Ovary (tissue), 9 donors: ENCODE data around the gene MAGOHB. TPM values are rescaled to one million over a fixed set of nuclear protein-coding genes. Genes with fewer than 3 reads are reported as not detected.
"Not testable (repeated sequence)": the region's sequence is repeated elsewhere in the genome, so short reads cannot be mapped to it uniquely, and the experiment has no call there.

ENCODE experiments used
- DNase-seq, 5 donors: peaks; one replicate each; pipeline ENCODE4 v3.0.0-alpha.2; 2019 to 2020
- H3K27ac ChIP-seq, 2 donors: fragments of 200-600 bp; one replicate each; pipeline versions ENCODE4 v1.5.1 to v1.8.0; 2019 to 2022
- H3K27me3 ChIP-seq: fragments of 200-600 bp; one replicate; pipeline ENCODE4 v1.8.0; 2022
- H3K36me3 ChIP-seq: fragments of 200-600 bp; sonication (generic); one replicate; pipeline ENCODE4 v1.5.1; 2019
- H3K4me1 ChIP-seq: one replicate; pipeline ENCODE4 v1.8.1; 2013; ENCODE audit warnings: mild to moderate bottlenecking, moderate library complexity; ENCODE audit not compliant: insufficient read depth
- H3K4me3 ChIP-seq: fragments of 200-600 bp; sonication (generic); one replicate; pipeline ENCODE4 v1.5.1; 2017
- H3K9me3 ChIP-seq, 2 donors: fragments of 200-600 bp in 1 of 2; sonication (generic) in 1 of 2; one replicate each; pipeline versions ENCODE4 v1.5.1 to v1.8.1; 2013 to 2019; ENCODE audit warnings: mild to moderate bottlenecking in 1 of 2, moderate library complexity in 1 of 2
- EP300 ChIP-seq: sonication (generic); formaldehyde crosslinking; IDR thresholded peaks from one replicate; pipeline ENCODE4 v1.6.1; 2017; ENCODE audit warnings: antibody characterized with exemption
- POLR2A ChIP-seq: fragments of 450-650 bp; IDR thresholded peaks from one replicate; pipeline ENCODE4 v1.6.1; 2017; ENCODE audit warnings: antibody characterized with exemption, mild to moderate bottlenecking, moderate library complexity
- WGBS, 3 donors: extraction: QIAGEN DNeasy Blood & Tissue Kit in 1 of 3; methylation state at CpG; one replicate each; pipeline versions ENCODE4 v1.1.5 to v1.1.7; 2013 to 2017; 5-methylcytosine and 5-hydroxymethylcytosine counted together
- intact Hi-C, 4 donors: fragments of 100-400 bp; cut with DNase I; formaldehyde crosslinking; loops; one replicate each; pipeline versions ENCODE4 v1.11.0 to v1.15.1; 2022 to 2023
- polyA plus RNA-seq, 2 donors: library from polyadenylated mRNA; stranded (reverse); fragments of 200-250 nt in 1 of 2; fragments of 350-450 nt in 1 of 2; fragmentation: Illumina TruSeq in 1 of 2; extraction: RNeasy Lipid Tissue Mini Kit (QIAGEN cat#74804) in 1 of 2; gene quantifications; one replicate each; pipeline ENCODE4 v1.2.3, GENCODE V29; 2013 to 2014
- total RNA-seq, 7 donors: library from RNA; depleted of rRNA in 2 of 7; stranded (reverse); fragments of >200 nt in 2 of 7; fragmentation: NEBNext Ultra II Directional in 3 of 7; extraction: Animal tissue kit (Norgen Biotek cat#: 25700) in 3 of 7; gene quantifications; one replicate each; pipeline versions ENCODE4 v1.1.0 to v1.2.4, GENCODE V29; 2016 to 2023
- TF ChIP-seq, protein P1 (sequence below), 3 donors: fragments of 450-650 bp in 2 of 3; fragments of 200-600 bp in 1 of 3; IDR thresholded peaks; one replicate each; pipeline versions ENCODE4 v1.5.1 to v1.8.0; 2016 to 2022; ENCODE audit warnings: antibody characterized with exemption in 3 of 3, mild to moderate bottlenecking in 1 of 3
- donor health status: DM: no; HTN: no; CAD: no; lungs with moderate emphysema.
- donor health status: DM: no; HTN: no; CAD: no.
- donor health status: Bipolar disorder and iron deficiency.
- donor health status: DM: yes; HTN: yes; CAD: no.
- donor health status: DM: no; HTN: no; CAD: no.
- donor health status: DM: yes; HTN: yes; CAD: no.

Gene MAGOHB
- total and polyA plus RNA-seq, 9 donors, result 8.5 to 25.9 (median 19.1) TPM

DNA sequence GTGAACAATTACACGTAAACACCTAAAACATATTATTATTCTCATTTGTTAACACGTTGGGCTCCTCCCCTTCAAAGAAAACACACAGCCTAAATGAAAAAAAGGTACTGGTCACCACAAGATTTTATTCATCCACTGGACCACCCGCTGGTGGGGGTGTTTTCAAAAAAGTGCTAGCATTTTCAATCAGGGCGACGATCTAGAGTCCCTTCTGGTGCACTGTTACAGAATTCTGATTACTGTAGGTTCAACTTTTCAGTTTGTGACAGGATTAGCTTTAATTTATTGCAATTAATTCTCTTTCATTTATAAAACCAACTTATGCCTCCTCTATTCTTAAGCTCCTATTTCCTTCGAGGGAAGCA lies 443 bp downstream of the MAGOHB start:
- TF ChIP-seq POLR2A, result no peak
- TF ChIP-seq EP300, result no peak
- TF ChIP-seq, protein P1, sequence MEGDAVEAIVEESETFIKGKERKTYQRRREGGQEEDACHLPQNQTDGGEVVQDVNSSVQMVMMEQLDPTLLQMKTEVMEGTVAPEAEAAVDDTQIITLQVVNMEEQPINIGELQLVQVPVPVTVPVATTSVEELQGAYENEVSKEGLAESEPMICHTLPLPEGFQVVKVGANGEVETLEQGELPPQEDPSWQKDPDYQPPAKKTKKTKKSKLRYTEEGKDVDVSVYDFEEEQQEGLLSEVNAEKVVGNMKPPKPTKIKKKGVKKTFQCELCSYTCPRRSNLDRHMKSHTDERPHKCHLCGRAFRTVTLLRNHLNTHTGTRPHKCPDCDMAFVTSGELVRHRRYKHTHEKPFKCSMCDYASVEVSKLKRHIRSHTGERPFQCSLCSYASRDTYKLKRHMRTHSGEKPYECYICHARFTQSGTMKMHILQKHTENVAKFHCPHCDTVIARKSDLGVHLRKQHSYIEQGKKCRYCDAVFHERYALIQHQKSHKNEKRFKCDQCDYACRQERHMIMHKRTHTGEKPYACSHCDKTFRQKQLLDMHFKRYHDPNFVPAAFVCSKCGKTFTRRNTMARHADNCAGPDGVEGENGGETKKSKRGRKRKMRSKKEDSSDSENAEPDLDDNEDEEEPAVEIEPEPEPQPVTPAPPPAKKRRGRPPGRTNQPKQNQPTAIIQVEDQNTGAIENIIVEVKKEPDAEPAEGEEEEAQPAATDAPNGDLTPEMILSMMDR (IDR thresholded peaks at IDR 0.05), result no peak
- H3K36me3 ChIP-seq, result no peaks in the 10 kb centered on the region
- peak overlapping the region; percentile 54 to 60 for H3K27ac ChIP-seq
- peak in 1 of 5 donors; percentile 15 for DNase-seq
- peak overlapping the region; percentile 91 for H3K4me3 ChIP-seq
- no peaks in the 10 kb centered on the region for H3K27me3 ChIP-seq
- H3K9me3 ChIP-seq, result no peaks in the 10 kb centered on the region
- H3K4me1 ChIP-seq, result peaks cover 1% of the 10 kb centered on the region
- WGBS, 3 donors, result 0 to 1% (median 0%) methylated on average over 6 of the region's 6 CpGs
- intact Hi-C loops, result no loop called here

DNA sequence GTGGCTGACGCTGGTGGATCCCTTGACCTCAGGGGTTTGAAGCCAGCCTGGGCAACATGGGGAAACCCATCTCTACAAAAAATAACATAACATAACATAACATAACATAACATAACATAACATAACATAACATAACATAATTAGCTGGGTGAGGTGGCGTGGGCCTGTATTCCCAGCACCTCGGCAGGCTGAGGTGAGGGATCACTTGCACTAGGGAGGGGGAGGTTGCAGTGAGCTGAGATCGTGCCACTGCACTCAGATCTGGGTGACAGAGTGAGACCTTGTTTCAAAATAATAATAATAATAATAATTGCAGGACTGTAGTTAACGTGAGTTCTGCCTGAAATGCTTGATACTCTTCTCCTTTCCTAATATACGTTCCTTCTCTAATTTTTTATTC lies 1.3 kb downstream of the MAGOHB start:
- Histone ChIP-seq H3K36me3 (no peaks in the 10 kb centered on the region), H3K4me1 (peaks cover 1% of the 10 kb centered on the region), H3K9me3 (no peaks in the 10 kb centered on the region), H3K27me3 (no peaks in the 10 kb centered on the region), H3K27ac (peak overlapping the region in 1 of 2 donors; percentile 60), H3K4me3 (peak overlapping the region; percentile 91)
- no peak for DNase-seq
- intact Hi-C loops, result no loop called here
- TF ChIP-seq, protein P1 (IDR thresholded peaks at IDR 0.05), result no peak
- TF ChIP-seq EP300 (no peak), POLR2A (no peak)
- 51 to 69% (median 66%) methylated on average over 6 of the region's 6 CpGs for WGBS, 3 donors

DNA sequence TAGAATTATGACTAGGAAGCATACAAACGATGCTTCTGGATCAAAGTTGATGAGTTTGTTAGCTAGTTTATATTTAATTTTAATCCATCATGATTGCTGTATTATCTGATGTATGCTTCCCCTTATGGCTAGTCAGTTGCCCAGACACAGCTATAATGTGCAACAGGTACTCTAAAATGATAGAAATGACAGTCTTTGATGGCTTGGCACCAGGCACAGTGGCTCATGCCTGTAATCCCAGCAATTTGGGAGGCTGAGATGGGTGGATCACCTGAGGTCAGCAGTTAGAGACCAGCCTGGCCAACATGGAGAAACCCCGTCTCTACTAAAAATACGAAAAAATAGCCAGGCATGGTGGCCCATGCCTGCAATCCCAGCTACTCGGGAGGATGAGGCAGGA lies 2.2 kb downstream of the MAGOHB start:
- H3K9me3 ChIP-seq, H3K4me3 ChIP-seq, intact Hi-C loops, DNase-seq, H3K36me3 ChIP-seq, H3K27ac ChIP-seq, H3K4me1 ChIP-seq, H3K27me3 ChIP-seq: not testable (repeated sequence)
- WGBS, 3 donors, result 82 to 85% (median 82%) methylated on average over 4 of the region's 4 CpGs

DNA sequence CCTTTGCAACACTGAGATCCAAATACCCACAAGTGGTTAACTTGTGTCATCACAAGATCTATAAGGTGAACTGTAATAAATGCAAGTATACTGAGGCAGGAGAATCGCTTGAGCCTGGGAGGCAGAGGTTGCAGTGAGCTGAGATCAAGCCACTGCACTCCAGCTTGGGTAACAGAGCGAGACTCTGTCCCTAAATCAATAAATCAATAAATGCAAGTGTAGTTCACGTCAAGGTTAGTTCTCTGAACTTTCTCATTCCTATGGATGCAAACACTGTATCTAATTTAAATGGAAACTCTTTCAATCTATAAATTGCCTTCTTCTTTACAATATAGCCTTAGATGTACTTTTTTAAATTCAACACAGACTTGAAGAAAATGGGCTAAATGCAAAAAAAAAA lies 3.2 kb downstream of the MAGOHB start:
- DNase-seq, result no peak
- Histone ChIP-seq H3K27ac (no peak overlapping the region), H3K4me3 (no peak overlapping the region), H3K27me3 (no peaks in the 10 kb centered on the region), H3K4me1 (peaks cover 1% of the 10 kb centered on the region), H3K36me3 (no peaks in the 10 kb centered on the region), H3K9me3 (no peaks in the 10 kb centered on the region)
- intact Hi-C loops, result no loop called here
- WGBS, 3 donors, result 87 to 91% (median 88%) methylated on average over 3 of the region's 3 CpGs
- TF ChIP-seq, protein P1 (IDR thresholded peaks at IDR 0.05), result no peak
- TF ChIP-seq POLR2A (no peak), EP300 (no peak)

DNA sequence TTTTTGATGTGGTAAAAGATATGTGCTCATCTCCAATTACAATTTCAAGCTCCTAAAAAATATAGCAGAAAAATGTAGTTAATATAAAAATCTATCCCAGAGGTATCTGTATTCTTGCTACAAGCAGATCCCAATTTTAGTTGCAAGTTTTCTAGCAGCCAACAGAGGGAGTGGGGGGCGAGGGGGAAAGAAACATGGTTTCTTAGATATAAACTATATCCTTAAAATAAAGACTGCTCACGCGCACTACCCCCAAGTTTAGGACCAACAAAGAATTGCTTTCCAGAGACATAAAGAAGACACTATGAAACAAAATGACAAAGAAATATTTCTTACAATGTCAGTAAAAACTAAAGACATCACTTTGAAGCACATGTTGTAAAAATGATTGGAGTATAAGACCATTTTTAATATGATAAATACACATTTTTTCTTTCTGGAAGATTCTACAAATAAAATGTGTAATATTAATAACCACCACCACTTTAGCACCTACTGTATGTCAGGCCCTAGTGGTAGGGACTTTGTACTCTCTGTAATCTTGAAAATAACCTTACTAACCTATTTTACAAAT lies 5.4 kb downstream of the MAGOHB start:
- H3K27me3 ChIP-seq, result no peaks in the 10 kb centered on the region
- H3K4me3 ChIP-seq, result no peak overlapping the region
- WGBS, 3 donors, result 81 to 84% (median 81%) methylated on average over 3 of the region's 3 CpGs
- H3K36me3 ChIP-seq, result no peaks in the 10 kb centered on the region
- H3K27ac ChIP-seq, result no peak overlapping the region
- no peaks in the 10 kb centered on the region for H3K9me3 ChIP-seq
- TF ChIP-seq POLR2A, result no peak
- TF ChIP-seq EP300, result no peak
- TF ChIP-seq, protein P1 (IDR thresholded peaks at IDR 0.05), result no peak
- intact Hi-C loops, result no loop called here
- DNase-seq, result no peak
- peaks cover 1% of the 10 kb centered on the region for H3K4me1 ChIP-seq
